Subcutaneous adipose tissue (tissue), 4 donors: ENCODE results near the gene CLDN11. TPM values are rescaled to one million over a fixed set of nuclear protein-coding genes. Genes with fewer than 3 reads are reported as not detected.

Experiments
- total RNA-seq, 4 donors: library from RNA; depleted of rRNA; stranded (reverse); fragments of >200 nt; gene quantifications; one replicate each; pipeline ENCODE4 v1.1.0, GENCODE V29; 2016
- TF ChIP-seq, protein P1 (sequence below): fragments of 450-650 bp; IDR thresholded peaks from one replicate; pipeline ENCODE4 v1.5.1; 2016; ENCODE audit warnings: low read depth, mild to moderate bottlenecking, control low read depth, antibody characterized with exemption, moderate library complexity

CLDN11 gene
- total RNA-seq = 10 to 100 TPM in 1 of 4 donors, 1 to 10 TPM in 3; 4.4 to 18.1 (median 6.7) TPM

DNA sequence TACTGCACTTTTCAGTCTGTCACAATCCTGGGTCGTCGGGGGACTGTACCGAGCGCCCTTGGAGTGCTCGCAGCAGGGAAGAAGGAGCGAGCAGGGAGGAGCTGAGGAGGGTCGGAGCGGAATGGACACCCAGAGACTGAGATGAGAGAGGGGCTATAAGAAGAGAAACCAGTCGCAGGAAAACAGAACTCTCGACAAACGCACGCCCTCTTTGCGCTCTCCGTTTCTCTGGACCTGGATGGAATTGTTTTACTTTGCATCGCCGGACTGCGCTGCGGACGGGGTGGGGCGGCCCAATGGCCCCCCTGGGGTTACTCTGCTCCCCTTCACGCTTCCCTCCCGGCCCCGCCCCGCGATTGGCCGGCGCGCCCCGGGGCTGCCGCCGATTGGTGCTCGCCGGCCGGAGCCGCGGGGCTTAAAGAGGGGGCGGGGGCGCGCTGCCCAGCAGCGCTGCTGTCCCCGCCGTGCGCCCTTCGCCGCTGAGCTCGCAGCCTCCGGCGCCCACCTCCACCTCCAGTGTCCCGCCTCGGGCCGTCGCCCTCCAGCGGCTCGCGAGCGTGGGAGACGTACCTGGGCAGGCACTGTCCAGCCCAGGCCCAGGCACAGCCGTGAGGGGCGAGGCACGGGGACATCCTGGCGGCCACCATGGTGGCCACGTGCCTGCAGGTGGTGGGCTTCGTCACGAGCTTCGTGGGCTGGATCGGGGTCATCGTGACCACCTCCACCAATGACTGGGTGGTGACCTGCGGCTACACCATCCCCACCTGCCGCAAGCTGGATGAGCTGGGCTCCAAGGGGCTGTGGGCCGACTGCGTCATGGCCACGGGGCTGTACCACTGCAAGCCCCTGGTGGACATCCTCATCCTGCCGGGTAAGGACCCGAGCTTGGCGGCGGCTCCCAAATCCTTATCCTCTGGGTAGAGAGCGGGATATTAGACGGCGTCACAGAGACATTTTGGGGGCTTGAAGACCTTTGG is at the start of gene CLDN11:
Gene CLDN11 (plus strand): TSS at position 447 of the 977 bp plus-strand sequence. CDS start 199 bp downstream, at position 646.
- TF ChIP-seq, protein P1, sequence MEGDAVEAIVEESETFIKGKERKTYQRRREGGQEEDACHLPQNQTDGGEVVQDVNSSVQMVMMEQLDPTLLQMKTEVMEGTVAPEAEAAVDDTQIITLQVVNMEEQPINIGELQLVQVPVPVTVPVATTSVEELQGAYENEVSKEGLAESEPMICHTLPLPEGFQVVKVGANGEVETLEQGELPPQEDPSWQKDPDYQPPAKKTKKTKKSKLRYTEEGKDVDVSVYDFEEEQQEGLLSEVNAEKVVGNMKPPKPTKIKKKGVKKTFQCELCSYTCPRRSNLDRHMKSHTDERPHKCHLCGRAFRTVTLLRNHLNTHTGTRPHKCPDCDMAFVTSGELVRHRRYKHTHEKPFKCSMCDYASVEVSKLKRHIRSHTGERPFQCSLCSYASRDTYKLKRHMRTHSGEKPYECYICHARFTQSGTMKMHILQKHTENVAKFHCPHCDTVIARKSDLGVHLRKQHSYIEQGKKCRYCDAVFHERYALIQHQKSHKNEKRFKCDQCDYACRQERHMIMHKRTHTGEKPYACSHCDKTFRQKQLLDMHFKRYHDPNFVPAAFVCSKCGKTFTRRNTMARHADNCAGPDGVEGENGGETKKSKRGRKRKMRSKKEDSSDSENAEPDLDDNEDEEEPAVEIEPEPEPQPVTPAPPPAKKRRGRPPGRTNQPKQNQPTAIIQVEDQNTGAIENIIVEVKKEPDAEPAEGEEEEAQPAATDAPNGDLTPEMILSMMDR = no peak

DNA sequence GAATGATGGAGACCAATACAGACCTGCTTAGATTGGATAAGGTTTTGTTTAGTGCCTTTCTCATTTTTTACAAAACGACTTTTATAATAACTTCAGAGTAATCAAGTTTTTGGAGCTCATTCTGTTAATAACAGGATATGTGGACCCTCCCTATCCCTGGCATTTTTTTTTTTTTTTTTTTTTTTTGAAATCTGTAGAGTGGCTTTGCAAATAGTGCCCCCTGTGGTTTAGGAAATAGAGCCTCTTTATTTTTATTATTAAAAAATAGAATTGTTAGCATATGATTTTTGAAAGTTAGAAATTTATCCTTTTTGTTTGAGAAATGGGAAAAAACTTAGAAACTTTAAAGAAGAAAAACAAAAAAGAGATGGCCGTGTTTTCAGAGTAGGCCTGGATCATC is 49.7 kb upstream of the CLDN11 start:
- TF ChIP-seq, protein P1 = no peak

DNA sequence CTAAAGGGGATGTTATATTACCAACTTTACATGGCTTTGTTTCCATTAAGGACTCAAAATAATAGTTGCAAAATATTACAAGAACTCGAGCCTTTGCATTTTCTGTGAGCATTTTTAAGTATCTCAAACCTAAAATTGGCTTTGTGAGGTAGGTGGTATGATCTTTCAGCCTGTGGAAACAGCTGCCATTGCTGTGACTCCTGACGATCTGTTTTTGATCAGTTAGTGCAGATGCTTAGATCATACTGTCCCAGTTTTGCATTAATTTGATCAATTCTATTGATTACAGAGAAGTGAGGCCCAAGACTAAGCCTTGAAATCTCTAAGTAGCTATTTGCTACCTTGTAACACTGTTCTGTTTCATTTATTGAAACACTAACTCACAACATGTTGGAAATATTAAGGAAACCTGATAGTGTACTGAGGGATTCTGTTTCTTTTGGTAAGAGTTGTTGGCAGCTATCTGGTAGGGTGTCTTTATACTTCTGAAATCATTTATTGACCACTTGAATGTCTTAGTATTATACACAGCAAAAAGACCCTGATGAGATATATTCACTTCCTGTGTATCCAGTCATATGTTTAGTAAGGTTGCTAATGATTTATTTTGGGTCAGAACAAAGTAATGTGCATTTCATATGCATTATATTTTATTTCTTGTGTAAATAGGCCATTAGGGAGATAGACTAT is 46.3 kb upstream of the CLDN11 start:
- TF ChIP-seq, protein P1 = no peak

DNA sequence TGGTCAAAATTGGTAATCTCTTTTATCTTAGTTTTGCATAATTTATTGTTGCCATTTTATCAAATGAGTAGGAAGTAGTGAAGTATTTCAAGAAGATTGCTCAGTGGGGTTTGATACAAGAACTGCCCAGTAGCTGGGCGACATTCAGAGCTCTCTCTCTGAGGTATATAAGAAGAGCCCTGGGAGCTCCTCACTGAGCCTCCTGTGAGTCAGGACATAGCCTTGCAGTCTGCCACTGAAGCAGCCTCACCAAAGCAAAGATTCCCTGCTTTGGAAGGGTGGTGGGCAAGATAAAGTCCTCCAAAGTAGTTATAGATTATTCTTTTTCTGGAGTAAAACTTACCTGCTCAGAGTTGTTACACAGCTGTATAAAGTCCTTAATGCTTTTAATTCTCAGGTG is 35.1 kb upstream of the CLDN11 start:
- TF ChIP-seq, protein P1 = no peak

DNA sequence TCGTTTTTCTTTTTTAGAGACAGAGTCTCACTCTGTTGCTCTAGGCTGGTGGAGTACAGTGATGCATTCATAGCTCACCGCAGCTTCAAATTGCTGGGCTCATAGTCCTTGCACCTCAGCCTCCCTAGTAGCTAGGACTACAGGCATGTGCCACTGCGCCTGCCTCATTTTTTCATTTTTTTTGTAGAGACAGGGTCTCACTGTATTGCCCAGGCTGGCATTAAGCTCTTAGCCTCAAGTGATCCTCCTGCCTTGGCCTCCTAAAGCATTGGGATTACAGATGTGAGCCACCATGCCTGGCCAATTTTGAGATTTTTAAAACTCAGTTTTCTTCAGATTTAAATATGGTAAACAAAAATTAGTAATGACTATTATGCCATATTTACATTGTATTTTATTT is 32.2 kb upstream of the CLDN11 start:
- TF ChIP-seq, protein P1 = no peak

DNA sequence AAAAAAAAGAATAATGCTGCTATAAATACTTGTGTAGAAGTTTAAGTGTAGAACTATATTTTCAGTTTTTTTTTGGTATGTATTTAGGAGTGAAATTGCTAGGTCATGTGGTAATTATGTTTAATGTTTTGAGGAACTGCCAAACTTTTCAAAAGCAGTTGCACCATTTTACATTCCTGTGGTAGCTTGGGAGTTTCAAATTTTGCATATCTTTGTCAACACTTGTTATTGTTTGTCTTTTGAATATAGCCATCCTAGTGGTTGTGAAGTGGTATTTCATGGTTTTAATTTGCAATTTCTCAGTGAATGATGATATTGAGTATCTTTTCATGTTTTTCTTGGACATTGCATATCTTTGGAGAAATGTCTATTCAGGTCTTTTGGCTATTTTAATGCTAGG is 30.7 kb upstream of the CLDN11 start:
- TF ChIP-seq, protein P1 = no peak

DNA sequence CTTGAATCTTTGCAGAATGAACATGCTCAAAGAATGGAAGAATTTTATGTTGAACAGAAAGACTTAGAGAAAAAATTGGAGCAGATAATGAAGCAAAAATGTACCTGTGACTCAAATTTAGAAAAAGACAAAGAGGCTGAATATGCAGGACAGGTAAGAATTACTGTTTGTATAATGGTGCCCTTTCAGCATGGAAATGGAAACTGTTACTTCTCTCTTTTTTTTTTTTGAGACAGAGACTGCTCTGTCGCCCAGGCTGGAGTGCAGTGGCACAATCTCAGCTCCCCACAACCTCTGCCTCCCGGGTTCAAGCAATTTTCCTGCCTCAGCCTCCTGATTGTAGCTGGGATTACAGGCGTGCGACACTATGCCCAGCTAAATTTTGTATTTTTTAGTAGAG is 27.6 kb upstream of the CLDN11 start:
- TF ChIP-seq, protein P1 = no peak
